ENCODE data around the gene VWA1. TPM values are rescaled to one million over a fixed set of nuclear protein-coding genes. Genes with fewer than 3 reads are reported as not detected.
"Not testable (repeated sequence)": the region's sequence is repeated elsewhere in the genome, so short reads cannot be mapped to it uniquely, and the experiment has no call there.

VWA1 gene
- total RNA-seq, 4 donors from 2014 or later = 29.4 to 82.0 (median 51.6) TPM

DNA sequence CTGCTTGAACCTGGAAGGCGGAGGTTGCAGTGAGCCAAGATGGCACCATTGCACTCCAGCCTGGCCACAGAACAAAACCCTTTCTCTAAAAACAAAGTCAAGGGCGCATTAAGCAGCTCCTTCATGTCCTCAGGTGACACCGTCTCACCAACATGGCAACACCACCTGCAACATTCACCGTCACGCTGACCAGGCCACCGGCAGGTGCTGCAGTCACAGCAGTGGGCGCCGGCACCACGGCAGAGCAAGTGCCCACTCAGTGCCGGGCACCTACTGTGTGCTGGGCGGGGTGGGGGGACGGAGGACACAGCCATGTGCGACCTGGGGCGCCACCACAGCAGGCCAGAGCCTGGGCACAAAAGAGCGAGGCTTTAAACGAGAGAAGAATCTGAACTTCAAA is 48.2 kb downstream of the VWA1 start:
- in situ Hi-C loops (cut with MboI; ENCODE audit: low pct_ligation_motif_present in 1 of 4, low pct_unique_long_range_greater_than_20kb in 1 of 4, low sequenced_read_pairs in 3 of 4) (no loop called here), intact Hi-C loops (cut with DNase I; ENCODE audit: low total_unique reads) (loop anchor here (2.0 kb wide), 1 partner anchor 35 kb away; the partner anchor contains the start of gene ATAD3C)
- TF ChIP-seq POLR2AphosphoS5 (IDR thresholded peaks at IDR 0.05) (no peak), POLR2A (IDR thresholded peaks at IDR 0.05) (no peak)
- TF ChIP-seq, protein P1, sequence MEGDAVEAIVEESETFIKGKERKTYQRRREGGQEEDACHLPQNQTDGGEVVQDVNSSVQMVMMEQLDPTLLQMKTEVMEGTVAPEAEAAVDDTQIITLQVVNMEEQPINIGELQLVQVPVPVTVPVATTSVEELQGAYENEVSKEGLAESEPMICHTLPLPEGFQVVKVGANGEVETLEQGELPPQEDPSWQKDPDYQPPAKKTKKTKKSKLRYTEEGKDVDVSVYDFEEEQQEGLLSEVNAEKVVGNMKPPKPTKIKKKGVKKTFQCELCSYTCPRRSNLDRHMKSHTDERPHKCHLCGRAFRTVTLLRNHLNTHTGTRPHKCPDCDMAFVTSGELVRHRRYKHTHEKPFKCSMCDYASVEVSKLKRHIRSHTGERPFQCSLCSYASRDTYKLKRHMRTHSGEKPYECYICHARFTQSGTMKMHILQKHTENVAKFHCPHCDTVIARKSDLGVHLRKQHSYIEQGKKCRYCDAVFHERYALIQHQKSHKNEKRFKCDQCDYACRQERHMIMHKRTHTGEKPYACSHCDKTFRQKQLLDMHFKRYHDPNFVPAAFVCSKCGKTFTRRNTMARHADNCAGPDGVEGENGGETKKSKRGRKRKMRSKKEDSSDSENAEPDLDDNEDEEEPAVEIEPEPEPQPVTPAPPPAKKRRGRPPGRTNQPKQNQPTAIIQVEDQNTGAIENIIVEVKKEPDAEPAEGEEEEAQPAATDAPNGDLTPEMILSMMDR (IDR thresholded peaks at IDR 0.05) = no peak

DNA sequence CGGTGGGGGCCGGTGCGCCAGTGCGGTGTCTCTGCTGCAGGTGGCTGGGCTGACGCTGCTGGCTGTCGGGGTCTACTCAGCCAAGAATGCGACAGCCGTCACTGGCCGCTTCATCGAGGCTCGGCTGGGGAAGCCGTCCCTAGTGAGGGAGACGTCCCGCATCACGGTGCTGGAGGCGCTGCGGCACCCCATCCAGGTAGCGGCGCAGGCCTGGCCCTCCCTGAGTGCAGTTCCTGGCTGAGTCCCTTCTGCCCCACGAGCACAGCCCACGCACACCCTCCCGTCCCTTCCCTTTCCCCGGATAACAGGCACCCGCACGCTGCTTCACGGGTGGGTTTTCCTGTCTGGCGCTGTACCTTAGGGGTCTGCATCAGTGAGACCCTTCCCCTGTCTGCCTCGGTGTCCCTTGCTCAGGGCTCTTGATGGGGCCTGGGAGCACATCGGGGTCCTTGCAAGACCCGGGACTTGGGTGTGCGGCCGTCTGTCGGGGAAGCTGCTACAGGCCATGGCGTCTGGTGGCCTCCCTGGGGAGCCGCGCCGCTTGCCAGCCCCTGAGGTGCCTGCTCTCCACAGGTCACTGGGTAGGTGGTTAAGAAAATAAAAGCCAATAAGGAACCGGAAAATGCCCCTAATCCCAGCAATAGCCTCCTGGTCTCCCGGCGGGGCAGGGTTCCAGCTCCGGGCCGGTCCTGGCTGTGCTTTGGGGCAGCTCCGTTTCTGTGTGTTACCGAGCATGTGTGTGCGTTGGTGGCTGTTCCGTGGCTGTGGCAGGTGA is 49.7 kb downstream of the VWA1 start:
- H3K36me3 ChIP-seq = peaks cover 0 to 49% (median 18%) of the 10 kb centered on the region in 4 donors
- H3K4me1 ChIP-seq; DNase-seq; H3K27ac ChIP-seq; H3K27me3 ChIP-seq; H3K9me3 ChIP-seq; H3K4me3 ChIP-seq; in situ Hi-C loops (cut with MboI; ENCODE audit: low pct_ligation_motif_present in 1 of 4, low pct_unique_long_range_greater_than_20kb in 1 of 4, low sequenced_read_pairs in 3 of 4): not testable (repeated sequence)
- intact Hi-C loops (cut with DNase I; ENCODE audit: low total_unique reads) = loop anchor here (2.0 kb wide), 1 partner anchor 36 kb away; the partner anchor contains the start of gene ATAD3C
- WGBS, 2 donors (ENCODE audit: low coverage in 1 of 2) = 92% methylated on average over 13 of the region's 46 CpGs; no CpG with 5 or more reads in 1 of the 2 donors

More for the DNA sequence above, 48.2 kb downstream of the VWA1 start:
- 91% methylated on average over 16 of the region's 16 CpGs; no CpG with 5 or more reads in 1 of the 2 donors for WGBS, 2 donors (ENCODE audit: low coverage in 1 of 2)
- peaks cover 0 to 35% (median 16%) of the 10 kb centered on the region in 4 donors for H3K36me3 ChIP-seq
- no peak overlapping the region for H3K4me3 ChIP-seq
- no peaks in the 10 kb centered on the region for H3K27me3 ChIP-seq
- no peaks in the 10 kb centered on the region for H3K4me1 ChIP-seq
- no peak for DNase-seq
- H3K27ac ChIP-seq = no peak overlapping the region
- H3K9me3 ChIP-seq = no peaks in the 10 kb centered on the region

DNA sequence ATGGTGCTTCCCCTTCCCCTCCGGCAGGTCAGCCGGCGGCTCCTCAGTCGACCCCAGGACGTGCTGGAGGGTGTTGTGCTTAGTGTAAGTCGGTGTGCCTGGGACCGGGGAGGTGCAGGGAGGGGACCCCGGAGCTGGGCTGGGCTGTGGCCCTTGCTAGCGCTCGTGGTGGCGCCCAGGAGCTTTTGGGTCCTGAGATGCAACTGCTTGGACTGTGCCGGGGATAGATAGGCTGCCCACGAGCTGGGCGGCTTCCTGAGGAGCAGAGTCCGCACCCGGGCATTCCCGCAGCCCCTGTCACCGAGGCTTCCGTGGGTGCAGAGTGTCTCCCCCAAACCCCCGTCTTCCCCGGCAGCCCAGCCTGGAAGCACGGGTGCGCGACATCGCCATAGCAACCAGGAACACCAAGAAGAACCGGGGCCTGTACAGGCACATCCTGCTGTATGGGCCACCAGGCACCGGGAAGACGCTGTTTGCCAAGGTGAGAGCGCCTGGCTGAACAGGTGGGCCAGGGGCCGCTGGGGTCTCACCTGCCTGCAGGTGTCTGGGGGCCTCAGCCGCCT is 50.3 kb downstream of the VWA1 start:
- DNase-seq; H3K27me3 ChIP-seq; H3K4me1 ChIP-seq; H3K9me3 ChIP-seq; H3K4me3 ChIP-seq; H3K27ac ChIP-seq; in situ Hi-C loops (cut with MboI; ENCODE audit: low pct_ligation_motif_present in 1 of 4, low pct_unique_long_range_greater_than_20kb in 1 of 4, low sequenced_read_pairs in 3 of 4): not testable (repeated sequence)
- intact Hi-C loops (cut with DNase I; ENCODE audit: low total_unique reads) = loop anchor here (2.0 kb wide), 1 partner anchor 37 kb away; the partner anchor contains the start of gene ATAD3C
- 95% methylated on average over 30 of the region's 31 CpGs; no CpG with 5 or more reads in 1 of the 2 donors for WGBS, 2 donors (ENCODE audit: low coverage in 1 of 2)
- peaks cover 0 to 55% (median 18%) of the 10 kb centered on the region in 4 donors for H3K36me3 ChIP-seq

DNA sequence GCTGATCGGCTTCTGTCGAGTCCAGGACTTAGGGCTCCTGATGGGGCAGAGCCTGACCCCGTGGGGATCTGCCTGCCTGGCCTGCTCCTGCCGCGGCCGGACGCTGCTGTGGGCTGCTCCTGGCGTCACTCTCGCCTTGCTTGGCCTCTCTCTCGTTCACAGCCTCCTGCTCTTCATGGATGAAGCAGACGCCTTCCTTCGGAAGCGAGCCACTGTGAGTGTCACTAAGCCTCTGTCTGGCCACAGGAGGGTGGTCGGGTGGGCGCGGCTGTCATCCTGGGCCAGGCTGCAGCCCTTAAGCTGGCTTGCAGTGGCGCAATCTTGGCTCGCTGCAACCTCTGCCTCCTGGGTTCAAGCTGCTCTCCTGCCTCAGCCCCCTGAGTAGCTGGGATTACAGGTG is 52.2 kb downstream of the VWA1 start:
- Histone ChIP-seq H3K27ac (no peak overlapping the region), H3K4me3 (no peak overlapping the region), H3K9me3 (no peaks in the 10 kb centered on the region), H3K27me3 (no peaks in the 10 kb centered on the region), H3K36me3 (peaks cover 0 to 59% (median 21%) of the 10 kb centered on the region in 4 donors), H3K4me1 (no peaks in the 10 kb centered on the region)
- in situ Hi-C loops (cut with MboI; ENCODE audit: low pct_ligation_motif_present in 1 of 4, low pct_unique_long_range_greater_than_20kb in 1 of 4, low sequenced_read_pairs in 3 of 4) (no loop called here), intact Hi-C loops (cut with DNase I; ENCODE audit: low total_unique reads) (no loop called here)
- DNase-seq = no peak
- TF ChIP-seq EP300 (IDR thresholded peaks at IDR 0.05; ENCODE audit: low read depth) (no peak), POLR2A (IDR thresholded peaks at IDR 0.05) (no peak), POLR2AphosphoS5 (IDR thresholded peaks at IDR 0.05) (no peak)
- TF ChIP-seq, protein P1 (IDR thresholded peaks at IDR 0.05) = no peak
- 95% methylated on average over 18 of the region's 18 CpGs; no CpG with 5 or more reads in 1 of the 2 donors for WGBS, 2 donors (ENCODE audit: low coverage in 1 of 2)

DNA sequence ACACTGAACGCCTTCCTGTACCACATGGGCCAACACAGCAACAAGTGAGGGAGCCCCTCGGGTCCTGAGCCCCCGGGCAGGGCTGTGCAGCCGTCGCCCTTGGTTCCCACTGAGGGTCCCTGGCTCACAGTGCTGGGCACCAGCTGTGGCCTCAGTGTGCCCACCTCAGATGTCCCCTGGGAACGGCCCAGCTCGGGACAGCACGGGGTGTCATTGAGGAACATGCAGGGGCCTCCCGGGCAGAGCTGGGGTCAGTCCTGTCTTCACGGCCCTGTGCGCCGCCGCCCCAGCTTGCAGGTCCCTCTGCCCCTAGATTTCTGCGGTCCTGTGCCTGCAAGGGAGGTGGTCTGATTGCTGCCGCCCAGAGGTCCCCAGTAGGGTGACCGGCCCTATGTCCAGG is 53.7 kb downstream of the VWA1 start:
- WGBS, 2 donors (ENCODE audit: low coverage in 1 of 2) = 91% methylated on average over 11 of the region's 16 CpGs; no CpG with 5 or more reads in 1 of the 2 donors
- intact Hi-C loops (cut with DNase I; ENCODE audit: low total_unique reads) = no loop called here

More for the DNA sequence above, 53.7 kb downstream of the VWA1 start:
- peaks cover 0 to 8% of the 10 kb centered on the region in 2 donors for H3K9me3 ChIP-seq
- no peak for TF ChIP-seq EP300 (IDR thresholded peaks at IDR 0.05; ENCODE audit: low read depth)
- TF ChIP-seq POLR2A (IDR thresholded peaks at IDR 0.05) = no peak
- TF ChIP-seq, protein P1 (IDR thresholded peaks at IDR 0.05) = no peak
- no peak for TF ChIP-seq POLR2AphosphoS5 (IDR thresholded peaks at IDR 0.05)
- H3K27ac ChIP-seq = no peak overlapping the region
- H3K27me3 ChIP-seq = no peaks in the 10 kb centered on the region
- no peaks in the 10 kb centered on the region for H3K4me1 ChIP-seq
- H3K4me3 ChIP-seq = no peak overlapping the region
- in situ Hi-C loops (cut with MboI; ENCODE audit: low pct_ligation_motif_present in 1 of 4, low pct_unique_long_range_greater_than_20kb in 1 of 4, low sequenced_read_pairs in 3 of 4) = no loop called here
- H3K36me3 ChIP-seq = peaks cover 0 to 58% (median 17%) of the 10 kb centered on the region in 4 donors
- DNase-seq = no peak
